K562 (cell line): ENCODE measurements around the gene IL17F. TPM values are rescaled to one million over a fixed set of nuclear protein-coding genes. Genes with fewer than 3 reads are reported as not detected.

Source experiments
- ATAC-seq: fragments of 200-7000 bp; cut with Tn5 transposase; 3 replicates; pipeline ENCODE4 v1.9.1; 2020; ENCODE audit warnings: moderate library complexity
- BruUV-seq: library from RNA; stranded (reverse); fragments of 400-500 nt; replicated peaks from 2 replicates; lab custom pipeline; 2021; lab: Mats Ljungman, UMichigan
- CTCF ChIA-PET: fragments of 300-600 bp; formaldehyde crosslinking; extraction: SDS; loops from one replicate; lab custom pipeline; 2021; ENCODE audit warnings: low intra/inter-chr PET ratio; lab: Yijun Ruan, JAX
- POLR2A ChIA-PET: fragments of 300-600, 350-650 bp; sonication (Branson Sonifier 250); formaldehyde crosslinking; extraction: SDS; loops from one replicate; lab custom pipeline; 2021; ENCODE audit warnings: antibody characterized with exemption, inconsistent platforms; lab: Yijun Ruan, JAX
- DNase-seq, 4 experiments: peaks; one replicate each; pipeline versions ENCODE4 v3.0.0 to v3.0.0-alpha.2; 2011 to 2018; ENCODE audit warnings: low spot score in 3 of 4, mixed read lengths in 3 of 4; ENCODE audit errors: extremely low read depth in 1 of 4
- FAIRE-seq: peaks from 2 replicates; lab custom pipeline; 2011; peaks lifted over from hg19 to GRCh38; lab: Jason Lieb, UNC
- H2AFZ ChIP-seq: 2 replicates; pipeline ENCODE4 v1.6.0; 2011; ENCODE audit warnings: low read depth, low read length, control low read depth, inconsistent platforms
- H3K27ac ChIP-seq: fragments of 200-600 bp; 3 replicates; pipeline ENCODE4 v1.8.0; 2011; ENCODE audit warnings: low read depth, mild to moderate bottlenecking, control low read depth, inconsistent platforms, low read length, moderate library complexity, mixed read lengths; ENCODE audit errors: extremely low read depth
- H3K27me3 ChIP-seq, 2 experiments: fragments of 300-600 bp in 1 of 2; 2 replicates in 1 of 2; 3 replicates in 1 of 2; pipeline versions ENCODE4 v1.6.0 to v1.8.0; 2011; ENCODE audit warnings: inconsistent platforms in 2 of 2, low read length in 2 of 2, mild to moderate bottlenecking in 1 of 2, mixed read lengths in 1 of 2, moderate library complexity in 1 of 2; ENCODE audit not compliant: control insufficient read depth in 2 of 2, insufficient read depth in 2 of 2
- H3K36me3 ChIP-seq: fragments of 300-600 bp; 3 replicates; pipeline ENCODE4 v1.8.0; 2011; ENCODE audit warnings: mild to moderate bottlenecking, low read length, inconsistent platforms; ENCODE audit not compliant: control insufficient read depth, insufficient read depth
- H3K4me1 ChIP-seq, 2 experiments: fragments of 200-600 bp in 1 of 2; replicated peaks in 1 of 2; 2 replicates in 1 of 2; 3 replicates in 1 of 2; pipeline versions ENCODE4 v1.5.1 to v1.8.0; 2011; ENCODE audit warnings: inconsistent platforms in 2 of 2, low read length in 2 of 2, mild to moderate bottlenecking in 1 of 2, mixed read lengths in 1 of 2, moderate library complexity in 1 of 2; ENCODE audit not compliant: control insufficient read depth in 2 of 2, insufficient read depth in 2 of 2
- H3K4me2 ChIP-seq: 2 replicates; pipeline ENCODE4 v1.6.1; 2011; ENCODE audit warnings: low read length, control low read depth, inconsistent platforms, mixed read lengths; ENCODE audit not compliant: insufficient read depth
- H3K4me3 ChIP-seq: fragments of 200-600 bp; sonication (generic), shearing (Covaris generic); 2 replicates; pipeline ENCODE4 v1.5.1; 2016; ENCODE audit warnings: control low read depth, inconsistent platforms
- H3K79me2 ChIP-seq: fragments of 200-600 bp; 3 replicates; pipeline ENCODE4 v1.8.0; 2011; ENCODE audit warnings: low read length, inconsistent platforms; ENCODE audit not compliant: control insufficient read depth, insufficient read depth
- H3K9ac ChIP-seq, 2 experiments: 2 replicates each; pipeline versions ENCODE4 v1.6.0 to v1.6.1; 2011; ENCODE audit warnings: low read depth in 2 of 2, low read length in 2 of 2, control low read depth in 1 of 2, inconsistent platforms in 1 of 2, mild to moderate bottlenecking in 1 of 2, mixed read lengths in 1 of 2; ENCODE audit not compliant: insufficient read depth in 1 of 2
- H3K9me1 ChIP-seq: one replicate; pipeline ENCODE4 v1.6.0; 2011; ENCODE audit warnings: inconsistent platforms, mild to moderate bottlenecking, low read length, moderate library complexity; ENCODE audit not compliant: control insufficient read depth, insufficient read depth
- H3K9me3 ChIP-seq: replicated peaks from 2 replicates; pipeline ENCODE4 v1.5.1; 2011; ENCODE audit warnings: low read depth, low read length, inconsistent platforms; ENCODE audit not compliant: control insufficient read depth, insufficient read depth
- H4K20me1 ChIP-seq: replicated peaks from 2 replicates; pipeline ENCODE4 v1.6.1; 2011; ENCODE audit warnings: low read length, inconsistent platforms, mixed read lengths; ENCODE audit not compliant: control insufficient read depth, insufficient read depth
- CBFA2T3 ChIP-seq: fragments of 450-650 bp; IDR thresholded peaks from 2 replicates; pipeline ENCODE4 v1.6.1; 2017
- CBX8 ChIP-seq: fragments of 200-600 bp; sonication (generic); IDR thresholded peaks from 2 replicates; pipeline ENCODE4 v1.6.1; 2012; ENCODE audit warnings: borderline replicate concordance, mixed run types, low read depth, mild to moderate bottlenecking, moderate library complexity, mixed read lengths, low read length, control low read depth, inconsistent platforms; ENCODE audit not compliant: poor library complexity, severe bottlenecking; ENCODE audit errors: extremely low read depth
- CHD1 ChIP-seq: fragments of 200-600 bp; sonication (generic); IDR thresholded peaks from one replicate; pipeline ENCODE4 v1.6.1; 2012; ENCODE audit warnings: mild to moderate bottlenecking, moderate library complexity, low read length, inconsistent platforms
- CTBP1 ChIP-seq: fragments of 450-650 bp; IDR thresholded peaks from 2 replicates; pipeline ENCODE4 v1.6.1; 2016; ENCODE audit warnings: borderline replicate concordance
- HMBOX1 ChIP-seq: sonication (generic); IDR thresholded peaks from 2 replicates; pipeline ENCODE4 v1.6.1; 2016
- MEIS2 ChIP-seq: fragments of 450-650 bp; IDR thresholded peaks from 2 replicates; pipeline ENCODE4 v1.6.1; 2014; ENCODE audit warnings: mild to moderate bottlenecking; ENCODE audit not compliant: partially characterized antibody
- NBN ChIP-seq: fragments of 450-650 bp; IDR thresholded peaks from 2 replicates; pipeline ENCODE4 v1.6.1; 2016; ENCODE audit warnings: low read depth, mild to moderate bottlenecking
- PBX2 ChIP-seq, 2 experiments: IDR thresholded peaks in 1 of 2; conservative IDR thresholded peaks in 1 of 2; 2 replicates each; pipeline ENCODE4 v1.6.1; 2016; ENCODE audit warnings: low read depth in 2 of 2, mild to moderate bottlenecking in 1 of 2, missing compliant biosample characterization in 1 of 2, missing genetic modification characterization in 1 of 2, moderate library complexity in 1 of 2
- POLR3G ChIP-seq: IDR thresholded peaks from 2 replicates; pipeline ENCODE4 v1.6.1; 2011; ENCODE audit not compliant: insufficient read length, insufficient replicate concordance; ENCODE audit errors: extremely low read depth
- RCOR1 ChIP-seq, 2 experiments: IDR thresholded peaks; 2 replicates each; pipeline ENCODE4 v1.6.1; 2012; ENCODE audit warnings: low read depth in 2 of 2, low read length in 2 of 2, borderline replicate concordance in 1 of 2, improper control_type of control experiment in 1 of 2
- RNF2 ChIP-seq: sonication (generic); IDR thresholded peaks from 2 replicates; pipeline ENCODE4 v1.6.1; 2016
- TEAD1 ChIP-seq, 2 experiments: fragments of 450-650 bp in 1 of 2; sonication (generic) in 1 of 2; formaldehyde crosslinking; IDR thresholded peaks; 2 replicates each; pipeline versions ENCODE4 v1.4.0 to v1.8.0; 2020 to 2022; ENCODE audit warnings: mild to moderate bottlenecking in 2 of 2, missing genetic modification reagents in 1 of 2
- TEAD4 ChIP-seq, 2 experiments: sonication (generic) in 1 of 2; formaldehyde crosslinking in 1 of 2; IDR thresholded peaks; 2 replicates each; pipeline versions ENCODE4 v1.6.1 to v1.8.0; 2012 to 2022; ENCODE audit warnings: borderline replicate concordance in 1 of 2, inconsistent platforms in 1 of 2, low read length in 1 of 2, mild to moderate bottlenecking in 1 of 2, missing genetic modification reagents in 1 of 2
- TSC22D4 ChIP-seq: fragments of 450-650 bp; IDR thresholded peaks from 2 replicates; pipeline ENCODE4 v1.6.1; 2016; ENCODE audit warnings: missing genetic modification characterization, missing biosample characterization, control low read depth
- XRCC4 ChIP-seq: IDR thresholded peaks from one replicate; pipeline ENCODE4 v1.6.1; 2011; ENCODE audit not compliant: insufficient read depth, insufficient read length; ENCODE audit errors: extremely low read depth
- ZBED1 ChIP-seq: IDR thresholded peaks from 2 replicates; pipeline ENCODE4 v1.6.1; 2014
- ZBTB7A ChIP-seq: IDR thresholded peaks from 2 replicates; pipeline ENCODE4 v1.6.1; 2011; ENCODE audit warnings: low read depth, mild to moderate bottlenecking, low read length, moderate library complexity, borderline replicate concordance; ENCODE audit not compliant: control insufficient read depth
- ZNF695 ChIP-seq: fragments of 450-650 bp; formaldehyde crosslinking; IDR thresholded peaks from 2 replicates; pipeline ENCODE4 v1.4.0; 2020; ENCODE audit warnings: mild to moderate bottlenecking, moderate library complexity
- WGBS: fragments of 100-300 bp; shearing (Covaris generic); methylation state at CpG from one replicate; pipeline ENCODE4 v1.1.6; 2016; ENCODE audit warnings: low coverage, mixed read lengths; ENCODE audit not compliant: insufficient coverage; ENCODE audit errors: missing lambda C conversion rate; 5-methylcytosine and 5-hydroxymethylcytosine counted together
- in situ Hi-C: fragments of 300-500 bp; cut with MboI; formaldehyde crosslinking; loops from 4 replicates; pipeline ENCODE4 v1.15.0; 2018; ENCODE audit warnings: inconsistent platforms, mixed read lengths
- intact Hi-C: fragments of 100-400 bp; cut with micrococcal nuclease; formaldehyde crosslinking; loops from 2 replicates; pipeline ENCODE4 v1.14.2; 2022
- polyA plus RNA-seq, 8 experiments: library from polyadenylated mRNA; depleted of rRNA in 4 of 8; stranded (reverse) in 5 of 8; unstranded in 3 of 8; fragments of >200 nt; fragmentation: Nextera tagmentation in 2 of 8; fragmentation: Illumina TruSeq in 1 of 8; extraction: Ambion mirVana in 2 of 8; extraction: Trizol in 1 of 8; gene quantifications; 2 replicates each; pipeline versions ENCODE4 v1.2.1 to v1.2.3, GENCODE V29; 2011 to 2014; ENCODE audit warnings: inconsistent platforms in 1 of 8, missing spikeins in 1 of 8
- total RNA-seq, 7 experiments: library from RNA; depleted of rRNA in 6 of 7; stranded (reverse); fragments of >200 nt in 6 of 7; fragmentation: Illumina TruSeq in 2 of 7; extraction: Trizol in 2 of 7; gene quantifications; 2 replicates each; pipeline versions ENCODE4 v1.2.1 to v1.2.3, GENCODE V29; 2011 to 2021; ENCODE audit warnings: low replicate concordance in 1 of 7

Gene IL17F
- total and polyA plus RNA-seq, 9 of the 15 experiments (the other 6 are each of a cell fraction or from before 2014, with no cell fraction given): not detected

GRCh38 chr6:52227495-52227894 lies 16.8 kb downstream of the IL17F start (continued):
- TF ChIP-seq PBX2 (CRISPR knock-in tag; IDR thresholded peaks at IDR 0.05; ENCODE audit: low read depth) (no peak), PBX2 (tag; conservative IDR thresholded peaks at IDR 0.05; ENCODE audit: low read depth) (no peak), CHD1 (no peak), POLR3G (no peak), NBN (no peak)

GRCh38 chr6:52221302-52221701 lies 23.0 kb downstream of the IL17F start:
- H3K79me2 ChIP-seq: no peaks in the 10 kb centered on the region
- no peaks in the 10 kb centered on the region for H3K4me1 ChIP-seq
- H3K9me3 ChIP-seq: no peaks in the 10 kb centered on the region
- H3K36me3 ChIP-seq: no peaks in the 10 kb centered on the region
- 0% methylated on average over 3 of the region's 3 CpGs for WGBS
- ChIA-PET CTCF (no interaction called here), POLR2A (no interaction called here)
- no peak overlapping the region for H2AFZ ChIP-seq
- peaks cover under 1 to 7% of the 10 kb centered on the region in 2 experiments; a peak in 2 of 5 replicates for H3K27me3 ChIP-seq
- in situ Hi-C loops (no loop called here), intact Hi-C loops (no loop called here)
- peak; percentile 52 for FAIRE-seq
- H3K27ac ChIP-seq: no peak overlapping the region
- BruUV-seq: no TSS peak
- ATAC-seq: peak; percentile 63
- DNase-seq: peak in 2 of 4 experiments; percentile 17 to 42
- no peak overlapping the region for H3K4me3 ChIP-seq
- no peak overlapping the region for H3K4me2 ChIP-seq
- TF ChIP-seq HMBOX1 (peak; percentile 42; the same call in 1 of the 2 replicates), ZNF695 (CRISPR knock-in tag) (no peak), TSC22D4 (no peak), RCOR1 (IDR thresholded peaks at IDR 0.05; ENCODE audit: borderline replicate concordance in 1 of 2, low read depth in 2 of 2, low read length in 2 of 2) (0 out of 4 replicates have a peak, but pooled peaks of 1 of the 2 experiments have one; percentile 7), RNF2 (peak; percentile 15; the same call in 1 of the 2 replicates), ZBTB7A (no peak), CBFA2T3 (peak; percentile 19; the same call in 1 of the 2 replicates), CTBP1 (peak; percentile 31; the same call in 1 of the 2 replicates), TEAD1 (CRISPR knock-in tag; IDR thresholded peaks at IDR 0.05) (0 out of 4 replicates have a peak, but pooled peaks of 1 of the 2 experiments have one; percentile 19), TEAD4 (IDR thresholded peaks at IDR 0.05; ENCODE audit: low read length) (peak; percentile 35; the same call in 1 of the 2 replicates), TEAD4 (CRISPR knock-in tag; IDR thresholded peaks at IDR 0.05; ENCODE audit: borderline replicate concordance) (no peak), CBX8 (no peak), ZBED1 (no peak), XRCC4 (no peak), MEIS2 (peak; percentile 35)
- no peaks in the 10 kb centered on the region for H3K9me1 ChIP-seq
- H4K20me1 ChIP-seq: no peaks in the 10 kb centered on the region
- H3K9ac ChIP-seq: no peak overlapping the region
